HG02852 (cell line): ENCODE results near the gene FMN2.
"Not testable (repeated sequence)": the region's sequence is repeated elsewhere in the genome, so short reads cannot be mapped to it uniquely, and the experiment has no call there.

Source experiments
- ATAC-seq: cut with Tn5 transposase; IDR thresholded peaks from one replicate; pipeline ENCODE4 v1.9.1; 2021; ENCODE audit warnings: mild to moderate bottlenecking, moderate library complexity; ENCODE audit not compliant: unreplicated experiment

The FMN2 gene

DNA sequence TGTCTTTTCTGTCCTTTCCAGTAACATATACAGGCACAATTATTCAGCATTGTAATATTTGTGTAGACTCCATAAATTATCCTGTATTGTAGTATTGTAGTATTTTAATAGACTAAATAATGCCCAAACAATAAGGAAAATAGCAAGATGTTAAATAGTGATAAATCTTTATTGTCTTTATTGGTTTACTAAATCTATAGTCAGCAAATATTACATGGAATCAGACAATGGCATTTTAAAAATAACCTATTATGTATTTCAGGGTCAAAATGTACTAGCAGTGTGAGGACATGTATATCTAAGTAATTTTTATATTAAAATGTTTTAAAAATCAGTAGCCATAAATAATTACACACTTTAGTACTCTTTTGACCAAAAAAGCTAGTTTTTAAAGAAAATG is 317.9 kb downstream of the FMN2 start:
- ATAC-seq = no peak

DNA sequence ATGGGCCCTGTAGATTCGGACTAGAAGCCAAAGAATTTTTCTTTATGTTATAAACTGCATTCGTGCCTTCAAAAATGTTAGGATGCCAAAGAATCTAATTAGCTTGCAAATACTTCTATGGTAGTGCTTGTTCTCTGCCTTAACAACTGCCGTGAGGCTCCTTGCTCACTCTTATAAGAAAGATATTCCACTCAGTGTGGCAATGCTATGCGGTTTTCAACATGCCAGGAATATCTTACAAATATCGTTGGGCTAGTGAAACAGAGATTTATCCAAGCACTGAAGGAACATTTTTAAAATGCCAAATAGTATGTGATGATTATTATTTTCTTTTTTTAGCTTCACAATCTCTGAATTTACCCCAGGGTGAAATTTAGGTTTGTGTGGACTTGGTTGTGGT is 322.0 kb downstream of the FMN2 start:
- ATAC-seq = no peak

DNA sequence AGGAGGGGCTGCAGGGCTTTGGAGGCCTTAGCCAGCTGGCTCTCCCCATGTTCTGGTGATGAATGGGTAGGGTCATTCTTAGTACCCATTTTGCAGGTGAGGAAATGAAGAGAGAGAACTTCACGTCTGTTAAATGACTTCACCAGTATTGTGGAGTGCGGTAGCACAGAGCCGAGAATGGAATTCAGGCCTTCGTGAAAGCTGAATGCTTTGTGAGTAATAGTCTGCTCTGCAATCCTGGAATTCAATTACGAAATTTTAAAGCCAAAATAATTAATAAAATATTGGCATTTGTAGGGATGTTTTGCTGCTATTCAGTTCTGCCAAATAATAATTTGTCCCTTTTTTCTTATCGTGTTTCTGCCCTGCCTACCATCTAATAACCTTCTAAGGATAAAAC is 322.6 kb downstream of the FMN2 start:
- no peak for ATAC-seq

DNA sequence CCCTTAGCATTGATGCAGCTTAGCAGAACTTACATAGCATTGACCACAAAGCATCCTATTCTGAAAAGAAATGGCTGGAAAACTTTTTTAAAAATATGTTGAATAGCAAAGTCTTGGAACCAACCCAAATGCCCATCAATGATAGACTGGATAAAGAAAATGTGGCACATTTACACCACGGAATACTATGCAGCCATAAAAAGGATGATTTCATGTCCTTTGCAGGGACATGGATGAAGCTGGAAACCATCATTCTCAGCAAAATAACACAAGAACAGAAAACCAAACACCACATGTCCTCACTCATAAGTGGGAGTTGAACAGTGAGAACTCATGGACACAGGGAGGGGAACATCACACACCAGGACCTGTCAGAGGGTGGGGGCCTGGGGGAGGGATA is 323.3 kb downstream of the FMN2 start:
- ATAC-seq = not testable (repeated sequence)

DNA sequence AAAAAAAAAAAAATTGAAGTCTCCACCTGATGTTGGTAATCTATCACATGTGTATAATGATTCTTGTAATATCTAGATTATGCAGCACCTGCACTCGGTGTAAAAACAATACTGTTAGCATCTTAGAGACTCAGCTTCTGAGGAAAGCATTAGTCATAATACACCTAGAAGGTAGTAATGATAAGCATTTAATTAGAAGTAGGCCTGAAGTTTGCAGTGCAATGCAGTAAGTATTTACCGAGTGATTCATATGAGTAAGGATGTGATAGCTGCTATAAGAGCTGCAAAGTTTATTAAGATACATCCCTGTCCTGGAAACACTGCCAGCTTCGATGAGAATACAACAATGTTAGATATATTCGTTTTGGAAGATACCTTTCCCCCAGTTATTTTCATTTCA is 323.8 kb downstream of the FMN2 start:
- no peak for ATAC-seq

DNA sequence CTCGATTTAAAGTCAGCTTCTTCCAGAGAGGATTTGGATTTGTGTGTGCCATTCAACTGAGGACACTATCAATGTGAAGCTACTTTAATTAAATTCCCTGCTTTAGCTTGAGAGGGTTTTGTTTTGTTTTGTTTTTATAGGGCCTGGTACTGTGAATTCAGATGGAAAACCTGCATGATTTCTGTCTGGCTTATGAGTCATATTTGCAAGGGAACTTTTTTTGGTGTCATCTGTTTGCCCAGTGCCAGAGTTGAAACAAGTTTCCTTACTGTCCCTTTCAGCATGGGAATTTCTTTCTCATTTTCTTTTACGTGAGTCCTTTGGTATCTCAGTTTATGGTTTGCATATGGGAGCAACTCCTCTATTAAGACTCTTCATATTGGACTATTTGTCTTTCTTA is 325.6 kb downstream of the FMN2 start:
- no peak for ATAC-seq

DNA sequence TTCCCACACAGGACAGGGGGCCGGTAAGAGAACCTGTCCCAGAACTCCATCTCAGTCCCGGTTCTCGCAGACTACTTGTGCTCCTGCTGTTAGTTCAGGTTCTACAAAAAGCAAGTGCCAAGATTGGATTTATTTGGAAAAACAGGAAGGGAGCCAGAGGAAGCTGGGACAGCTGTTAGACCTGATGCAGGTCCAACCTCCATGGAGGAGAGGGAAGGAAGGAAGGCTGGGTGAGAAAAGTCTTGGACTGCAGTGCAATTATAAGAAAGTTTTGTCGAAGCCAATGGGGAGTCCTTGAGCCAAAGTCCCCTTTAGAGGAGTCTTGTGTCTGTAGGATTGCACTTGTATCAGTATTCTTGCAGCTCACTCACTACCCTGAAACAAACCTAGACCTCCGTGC is 329.1 kb downstream of the FMN2 start:
- no peak for ATAC-seq

DNA sequence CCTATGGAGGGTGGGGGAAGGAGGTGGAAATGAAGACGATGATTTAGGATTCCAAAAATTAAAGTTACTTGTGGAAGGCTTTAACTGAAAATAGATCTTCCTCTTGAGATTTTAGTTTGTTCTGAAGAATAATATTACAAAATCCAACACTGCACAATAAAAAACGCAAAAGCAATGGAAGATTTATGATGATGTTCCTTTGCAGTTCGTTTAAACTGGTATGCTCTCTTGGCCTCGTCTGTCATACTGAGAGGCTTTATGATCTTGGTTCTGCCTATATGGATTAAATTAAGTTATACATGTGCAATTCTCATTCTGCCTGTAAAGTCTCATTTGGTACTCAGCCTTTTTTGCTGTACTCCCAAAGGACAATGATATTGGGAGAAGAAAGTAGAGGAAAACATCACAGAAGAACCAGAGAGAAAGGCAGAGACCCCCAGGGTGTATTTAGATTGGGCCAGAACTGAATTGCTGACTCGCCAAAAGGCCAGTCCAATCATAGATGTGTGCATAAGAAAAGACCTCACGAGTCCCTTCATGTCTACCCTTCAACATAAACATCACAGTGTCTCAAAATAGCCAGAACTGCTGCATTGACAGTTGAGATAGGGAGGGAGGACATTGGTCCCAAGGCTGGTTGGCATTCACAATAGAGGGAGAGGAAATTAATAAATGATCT is 331.7 kb downstream of the FMN2 start:
- ATAC-seq = no peak

DNA sequence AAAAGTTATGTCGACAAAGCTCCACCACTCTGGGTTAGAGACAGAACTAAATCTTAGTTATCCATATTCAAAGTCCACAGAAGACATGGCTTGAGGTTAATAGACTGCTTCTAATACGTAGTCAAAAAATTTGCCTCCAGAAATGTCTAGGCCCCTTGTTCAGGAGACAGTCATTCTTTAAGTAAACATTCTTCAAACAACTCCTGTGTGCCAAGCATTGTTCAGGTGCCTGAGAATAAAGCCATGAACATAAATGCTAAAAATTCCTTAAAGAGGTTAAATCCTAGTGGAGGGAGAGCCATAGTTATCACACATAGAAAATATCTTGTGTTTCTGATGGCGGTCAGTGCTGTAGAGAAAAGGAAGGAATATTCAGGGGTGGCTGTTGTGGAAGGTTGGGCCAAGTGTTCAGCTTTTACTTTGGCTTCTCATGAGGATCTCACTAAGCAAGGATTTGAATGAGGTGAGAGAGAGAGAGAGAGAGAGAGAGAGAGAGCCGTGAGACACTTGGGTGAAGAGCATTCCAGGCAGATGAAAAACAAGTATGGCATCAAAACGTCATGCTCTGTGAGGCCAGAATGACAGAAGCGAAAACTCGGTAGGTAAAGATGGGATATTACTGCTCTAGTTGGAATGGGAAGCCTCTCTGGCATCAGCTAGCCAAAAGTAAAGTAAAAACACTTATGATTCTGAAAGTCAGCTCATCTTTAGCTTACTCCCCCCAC is 333.2 kb downstream of the FMN2 start:
- ATAC-seq = no peak

DNA sequence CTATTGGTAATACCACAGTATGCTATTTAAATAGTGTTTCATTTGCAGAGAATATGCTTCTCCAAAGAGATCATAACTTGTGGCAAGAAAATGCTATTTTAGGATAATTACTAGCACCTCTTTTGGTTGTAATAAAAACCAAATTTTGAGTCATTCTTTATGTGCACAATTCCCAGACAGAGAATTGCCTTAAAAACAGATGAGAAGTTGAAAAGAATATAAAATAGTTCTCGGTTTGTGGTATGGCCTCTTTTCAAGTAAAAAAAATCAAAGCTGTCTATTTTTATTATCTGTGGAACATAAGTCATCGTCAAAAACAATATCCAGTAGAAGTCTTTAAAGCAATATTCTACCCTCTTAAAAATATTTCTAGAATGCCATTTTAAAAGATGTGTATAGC is 334.4 kb downstream of the FMN2 start:
- no peak for ATAC-seq

DNA sequence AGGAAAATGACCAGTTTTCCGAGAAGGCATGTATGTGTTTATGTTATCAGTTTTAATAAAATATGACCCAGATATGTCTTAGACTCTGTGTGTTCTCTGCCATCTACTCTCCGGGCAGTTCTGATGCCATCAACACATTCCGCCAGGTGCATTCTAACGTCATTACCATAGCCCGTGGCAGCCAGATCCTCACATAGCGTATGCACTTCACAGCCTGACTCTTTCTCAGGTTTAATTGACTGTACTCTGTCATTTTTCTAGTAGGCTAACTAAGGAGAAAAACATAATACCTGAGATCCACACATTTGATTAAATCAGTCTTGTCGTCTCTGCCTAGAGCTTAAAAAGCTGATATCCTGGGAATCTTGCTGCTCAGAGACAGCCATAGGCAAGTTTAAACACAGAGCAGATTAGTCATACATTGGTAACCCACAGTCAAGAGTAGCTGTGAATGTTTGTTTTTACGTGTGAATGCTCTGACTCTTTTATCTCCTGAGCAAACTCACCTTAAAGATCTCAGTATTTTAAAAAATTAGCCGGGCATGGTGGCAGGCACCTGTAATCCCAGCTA is 344.4 kb downstream of the FMN2 start:
- no peak for ATAC-seq

DNA sequence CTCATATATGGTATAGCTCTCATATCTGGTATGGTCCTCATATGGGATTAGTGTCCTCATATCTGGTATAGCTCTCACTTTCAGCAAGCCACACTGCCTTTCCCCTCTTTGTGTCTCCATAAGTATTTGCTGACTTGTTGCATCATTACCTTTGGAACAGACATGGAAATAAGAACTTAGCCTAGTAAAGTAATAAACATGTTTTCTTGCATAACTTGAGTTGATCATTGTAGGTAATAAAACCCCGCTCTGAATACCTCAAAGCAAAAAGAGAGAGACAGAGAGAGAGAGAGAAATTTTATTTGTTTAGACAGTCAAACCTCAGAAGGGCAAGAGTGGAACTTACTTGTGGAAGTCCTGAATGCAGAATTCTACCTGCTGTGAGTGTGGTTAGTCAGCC is 350.0 kb downstream of the FMN2 start:
- no peak for ATAC-seq

DNA sequence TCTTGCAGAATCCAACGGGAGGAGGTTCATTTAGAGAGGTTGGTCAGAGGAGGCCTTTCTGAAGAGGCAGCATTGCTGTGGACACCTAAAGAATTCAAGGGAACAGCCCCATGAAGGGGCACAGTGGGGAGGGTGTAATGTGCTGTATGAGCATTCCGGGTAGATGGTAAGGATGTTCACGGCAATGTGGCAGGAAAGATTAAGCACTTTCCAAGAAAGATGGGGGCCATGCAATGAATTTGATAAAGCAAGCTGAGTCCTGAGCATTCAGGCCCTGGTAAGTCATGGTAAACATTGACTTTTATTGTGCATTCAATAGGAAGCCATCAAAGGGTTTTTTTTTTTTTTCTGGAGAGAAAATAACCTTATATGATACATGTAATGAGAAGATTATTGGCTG is 353.7 kb downstream of the FMN2 start:
- no peak for ATAC-seq

DNA sequence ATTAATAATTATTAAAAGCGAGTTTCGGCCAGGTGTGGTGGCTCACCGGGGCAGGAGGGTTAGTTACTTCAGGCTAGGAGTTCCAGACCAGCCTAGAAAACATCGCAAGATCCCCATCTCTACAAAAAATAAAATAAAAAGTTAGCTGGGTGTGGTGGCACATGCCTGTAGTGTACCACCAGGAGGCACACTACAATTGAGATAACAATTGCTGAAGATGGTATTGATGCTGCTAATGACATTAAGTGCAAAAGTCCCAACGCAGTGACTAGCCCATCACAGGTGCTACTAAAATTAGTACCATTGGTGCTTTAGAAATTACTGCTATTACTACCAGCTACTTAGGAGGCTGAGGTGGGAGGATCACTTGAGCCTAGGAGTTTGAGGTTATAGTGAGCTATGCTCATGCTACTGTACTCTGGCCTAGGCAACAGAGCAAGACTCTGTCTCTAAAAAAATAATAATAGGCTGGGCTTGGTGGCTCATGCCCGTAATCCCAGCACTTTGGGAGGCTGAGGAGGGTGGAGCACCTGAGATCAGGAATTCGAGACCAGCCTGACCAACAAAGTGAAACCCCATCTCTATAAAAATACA is 363.6 kb downstream of the FMN2 start:
- ATAC-seq = no peak

DNA sequence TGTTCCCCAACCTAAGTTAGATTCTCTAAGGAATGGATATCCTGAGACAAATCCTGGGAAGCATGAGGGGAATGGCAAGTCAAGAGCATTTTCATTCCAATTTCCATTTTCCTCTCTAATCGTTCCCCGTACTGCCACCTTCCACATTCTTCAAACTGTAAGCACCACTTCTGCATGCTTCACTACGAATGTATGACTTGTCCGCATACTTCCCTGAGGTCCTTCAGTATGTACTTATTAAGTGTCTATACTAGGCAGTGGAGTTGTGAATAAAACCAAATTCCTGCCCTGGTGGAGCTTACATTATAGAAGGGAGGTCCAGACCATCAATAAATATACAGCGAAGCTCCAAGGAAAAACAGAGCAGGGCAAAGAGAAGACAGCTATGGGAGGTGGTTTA is 365.5 kb downstream of the FMN2 start:
- no peak for ATAC-seq

DNA sequence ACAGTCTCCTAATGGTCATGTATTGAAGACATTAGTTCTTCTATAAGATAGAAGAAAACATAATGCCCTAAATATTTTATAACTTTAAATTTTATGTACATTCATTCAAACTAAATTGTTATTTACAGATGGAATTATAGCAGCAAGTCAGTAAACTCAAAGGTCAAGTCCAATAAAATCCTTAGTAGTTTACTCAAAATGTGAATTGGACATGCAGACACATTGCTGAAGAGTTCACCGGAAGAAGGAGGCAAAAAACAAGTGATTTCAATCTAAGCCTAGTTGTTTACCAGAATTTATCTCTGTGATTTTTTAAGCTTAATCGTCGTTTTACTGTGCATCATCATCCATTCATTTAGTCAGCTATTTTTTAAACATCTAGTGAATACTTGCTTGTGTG is 370.6 kb downstream of the FMN2 start:
- ATAC-seq = no peak

DNA sequence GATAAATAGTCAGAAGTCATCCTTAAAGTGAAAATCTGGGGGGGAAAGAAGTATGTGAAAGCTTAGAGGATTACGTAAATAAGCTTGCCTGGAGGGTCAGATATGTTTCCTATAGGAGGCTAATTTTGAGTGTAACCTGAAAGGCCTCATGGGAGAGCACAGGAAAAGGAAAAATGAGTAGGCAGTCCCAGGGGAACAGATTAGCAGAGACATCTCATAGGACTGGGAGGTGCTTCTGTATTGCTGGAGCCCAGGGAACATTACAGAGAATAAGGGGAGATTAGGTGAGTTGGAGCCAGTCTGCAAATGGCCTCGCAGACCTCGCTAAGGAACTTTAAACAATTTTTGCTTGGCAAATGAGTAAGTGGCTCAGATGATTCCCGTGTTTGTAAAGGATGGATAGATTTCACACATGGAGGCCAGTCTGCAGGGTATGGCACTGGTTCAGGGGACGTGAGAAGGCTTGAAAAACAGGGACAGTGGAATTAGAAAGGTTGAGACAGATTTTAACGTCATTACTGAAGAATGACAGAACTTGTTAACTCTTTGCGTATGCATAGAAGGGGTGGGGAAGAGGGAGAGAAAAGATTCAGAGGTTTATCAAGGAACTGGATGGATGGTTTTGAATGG is 371.2 kb downstream of the FMN2 start:
- ATAC-seq = no peak

DNA sequence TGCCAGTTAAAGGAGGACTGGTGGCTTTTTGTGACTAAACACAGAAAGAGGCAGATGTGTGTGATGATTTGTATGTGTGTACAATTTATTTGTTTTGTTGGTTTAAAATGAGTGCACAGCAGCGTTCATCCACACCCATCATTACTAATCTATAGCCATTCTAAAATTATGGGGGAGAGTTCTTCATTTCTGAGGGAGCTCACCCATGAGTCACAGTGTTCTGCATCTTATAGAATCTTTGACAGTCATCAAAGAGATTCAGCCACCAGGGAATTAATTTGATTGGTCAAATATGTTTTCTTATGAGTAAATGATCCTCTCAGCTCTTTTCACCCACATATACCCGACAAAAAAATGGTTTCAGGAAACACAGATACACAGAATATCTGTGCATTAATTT is 372.4 kb downstream of the FMN2 start:
- no peak for ATAC-seq

DNA sequence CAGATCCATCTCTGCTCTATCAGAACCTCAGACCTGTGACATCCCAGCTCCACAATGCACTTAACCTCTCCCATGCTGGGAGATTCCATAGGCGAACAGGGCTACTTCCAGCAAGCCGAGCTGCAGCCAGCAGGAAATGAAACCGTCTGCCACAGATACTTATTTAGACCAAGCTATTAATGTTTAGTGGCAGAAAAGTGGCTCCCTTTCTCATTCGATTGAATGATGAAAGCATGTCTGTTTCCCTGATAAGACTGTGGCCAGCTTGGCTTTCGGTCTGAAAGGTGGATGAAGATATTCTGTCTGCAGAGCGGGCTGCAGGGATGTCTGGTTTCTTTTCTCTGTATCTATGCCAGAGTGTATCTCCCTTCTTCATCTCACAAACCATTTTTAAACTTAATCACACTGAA is 373.9 kb downstream of the FMN2 start:
- ATAC-seq = no peak

DNA sequence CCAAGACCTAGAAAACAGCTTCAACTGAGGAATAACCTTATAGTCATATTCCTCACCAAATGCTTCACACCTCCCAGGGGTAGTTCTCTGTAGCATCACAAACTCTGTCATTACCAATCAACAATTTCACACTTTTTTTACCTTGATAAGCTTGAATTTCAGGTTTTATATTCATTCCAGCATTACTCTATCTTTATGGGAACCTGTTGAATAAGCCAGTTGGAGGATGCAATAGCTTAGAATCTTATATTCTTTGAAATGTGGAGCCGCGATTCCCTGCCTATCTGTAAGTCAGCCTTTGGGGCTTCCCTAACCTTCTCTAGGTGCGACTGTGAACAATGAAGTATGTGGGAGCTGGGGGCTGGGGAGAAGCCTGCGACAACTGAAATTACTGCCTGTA is 374.8 kb downstream of the FMN2 start:
- no peak for ATAC-seq

DNA sequence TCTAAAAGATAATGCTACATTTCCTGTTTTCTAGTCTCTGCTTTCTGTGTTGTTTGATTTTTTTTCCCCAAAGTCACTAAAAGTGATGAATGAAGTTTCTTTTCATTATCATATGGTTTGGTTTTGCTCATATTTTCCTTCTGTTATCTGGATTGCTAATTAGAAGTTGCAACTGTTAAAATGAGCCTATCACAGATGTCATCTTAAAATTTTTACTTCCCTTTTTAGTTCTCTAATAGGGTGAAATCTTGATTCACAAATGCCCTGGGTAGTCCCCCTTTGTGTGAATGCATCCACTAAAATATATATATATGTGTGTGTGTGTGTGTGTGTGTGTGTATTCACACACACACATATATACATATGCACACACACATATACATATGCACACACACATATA is 376.2 kb downstream of the FMN2 start:
- ATAC-seq = no peak

DNA sequence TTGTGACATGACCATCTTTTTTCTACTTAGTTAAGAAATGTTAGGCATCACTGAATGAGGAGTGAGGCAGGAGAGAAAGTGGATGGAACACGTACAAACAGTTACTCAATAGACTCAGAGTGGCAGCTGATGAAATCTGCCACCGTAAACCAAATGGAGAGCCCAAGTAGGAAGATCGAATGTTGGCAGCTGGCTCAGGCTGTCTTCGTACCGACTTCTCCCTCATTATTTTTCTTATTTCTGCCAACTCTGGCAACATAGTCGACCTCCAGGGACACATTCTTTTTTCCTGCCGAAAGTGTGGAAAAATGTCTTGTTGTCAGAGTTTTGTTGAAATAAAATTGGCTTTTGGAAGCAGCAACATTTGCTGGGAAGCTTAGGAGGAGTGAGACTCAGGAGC is 377.0 kb downstream of the FMN2 start:
- ATAC-seq = no peak
